Measurements from ENCODE around the gene KLHL18.
"Not testable (repeated sequence)": the region's sequence is repeated elsewhere in the genome, so short reads cannot be mapped to it uniquely, and the experiment has no call there.

The KLHL18 gene

GRCh38 chr3:47366833-47367232, 84.1 kb downstream of the KLHL18 start:
- no peak for DNase-seq

- no peak for DNase-seq
Measured at GRCh38 chr3:47367631-47368030, 84.9 kb downstream of the KLHL18 start.

GRCh38 chr3:47370020-47370419, 87.3 kb downstream of the KLHL18 start:
- DNase-seq = not testable (repeated sequence)

GRCh38 chr3:47370887-47371697, 88.3 kb downstream of the KLHL18 start:
- peak; percentile 34 for DNase-seq

GRCh38 chr3:47374587-47374986, 91.8 kb downstream of the KLHL18 start:
- DNase-seq = no peak

GRCh38 chr3:47376393-47376792, 93.6 kb downstream of the KLHL18 start:
- no peak for DNase-seq

- no peak for DNase-seq
Measured at GRCh38 chr3:47377186-47377585, 94.4 kb downstream of the KLHL18 start.

- no peak for DNase-seq
Measured at GRCh38 chr3:47378869-47379268, 96.1 kb downstream of the KLHL18 start.

- DNase-seq = no peak
Measured at GRCh38 chr3:47379411-47379899, 96.7 kb downstream of the KLHL18 start.

GRCh38 chr3:47380026-47380600, 97.4 kb downstream of the KLHL18 start:
- no peak for DNase-seq

GRCh38 chr3:47380601-47381316, 98.0 kb downstream of the KLHL18 start, which contains the start of gene PTPN23:
Gene PTPN23, plus strand, starts transcription at chr3:47381021. Its CDS starts 76 bp downstream, at chr3:47381097.
- peak; percentile 99 for DNase-seq

GRCh38 chr3:47381317-47382157, 98.8 kb downstream of the KLHL18 start:
- peak; percentile 89 for DNase-seq

GRCh38 chr3:47384425-47384824, 101.7 kb downstream of the KLHL18 start:
- no peak for DNase-seq

- no peak for DNase-seq
Measured at GRCh38 chr3:47385007-47385406, 102.3 kb downstream of the KLHL18 start.

GRCh38 chr3:47385796-47386195, 103.1 kb downstream of the KLHL18 start:
- DNase-seq = no peak

- no peak for DNase-seq
Measured at GRCh38 chr3:47392933-47393332, 110.2 kb downstream of the KLHL18 start.

GRCh38 chr3:47394140-47394870, 111.6 kb downstream of the KLHL18 start:
- no peak for DNase-seq

GRCh38 chr3:47394881-47395280, 112.1 kb downstream of the KLHL18 start:
- DNase-seq = no peak
